WERI-Rb-1 (cell line): Measurements from ENCODE around the gene SH3YL1.

Source experiments
- DNase-seq: peaks from one replicate; pipeline ENCODE4 v3.0.0-alpha.2; 2020
- H3K27ac ChIP-seq: fragments of 250-450 bp; sonication (Bioruptor Pico); 2 replicates; pipeline ENCODE4 v1.5.1; 2020; ENCODE audit warnings: mild to moderate bottlenecking, moderate library complexity
- H3K27me3 ChIP-seq: fragments of 250-450 bp; sonication (Bioruptor Pico); 2 replicates; pipeline ENCODE4 v1.5.1; 2021; ENCODE audit warnings: mild to moderate bottlenecking, low read depth, moderate library complexity; ENCODE audit not compliant: insufficient read depth, severe bottlenecking
- H3K36me3 ChIP-seq: fragments of 250-450 bp; sonication (Bioruptor Pico); 2 replicates; pipeline ENCODE4 v1.5.1; 2020; ENCODE audit warnings: mild to moderate bottlenecking, moderate library complexity
- H3K4me3 ChIP-seq: 2 replicates; pipeline ENCODE4 v1.5.1; 2011; ENCODE audit warnings: low read depth, mild to moderate bottlenecking, control low read depth, low read length
- H3K9me3 ChIP-seq: fragments of 250-450 bp; sonication (Bioruptor Pico); 2 replicates; pipeline ENCODE4 v1.5.1; 2021; ENCODE audit warnings: mild to moderate bottlenecking, moderate library complexity; ENCODE audit not compliant: severe bottlenecking
- TF ChIP-seq, protein P1 (sequence below): IDR thresholded peaks from 2 replicates; pipeline ENCODE4 v1.5.1; 2011; ENCODE audit warnings: low read depth, mild to moderate bottlenecking, control low read depth, inconsistent platforms, low read length

The SH3YL1 gene

DNA sequence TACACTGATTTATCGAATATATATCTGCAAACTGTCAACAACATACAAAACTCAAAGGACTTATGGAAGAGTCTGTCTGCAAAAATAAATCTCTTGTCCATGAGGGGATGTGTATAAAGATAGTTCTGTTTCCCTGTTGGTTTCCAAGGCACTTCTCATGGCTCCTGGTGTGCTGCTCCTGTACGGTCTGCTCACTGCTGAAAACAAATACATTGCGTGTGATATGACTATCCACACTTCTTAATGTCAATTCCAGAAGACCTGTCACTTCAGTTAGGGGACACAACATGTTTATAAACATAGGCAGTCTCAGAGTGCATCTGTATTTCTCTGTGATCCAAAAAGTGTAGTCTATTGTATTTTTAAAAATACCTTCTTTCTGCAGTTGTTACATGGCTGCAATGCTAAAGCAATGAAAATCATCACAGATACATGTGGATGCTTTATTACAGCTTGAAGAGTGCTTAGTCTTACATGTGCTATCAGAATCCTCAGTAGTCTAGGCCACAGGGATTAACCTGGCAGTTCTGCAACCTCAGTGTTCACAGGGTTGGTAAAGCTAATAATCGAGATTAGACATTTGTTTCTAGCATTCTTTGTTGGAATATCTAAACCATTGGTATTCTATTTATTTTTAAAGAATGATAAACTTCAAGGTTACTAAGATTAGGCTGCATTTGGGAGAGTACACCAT is 16.3 kb upstream of the SH3YL1 start:
- Histone ChIP-seq H3K27ac (no peak overlapping the region), H3K36me3 (peaks cover 69% of the 10 kb centered on the region), H3K27me3 (no peaks in the 10 kb centered on the region), H3K4me3 (no peak overlapping the region), H3K9me3 (no peaks in the 10 kb centered on the region)
- no peak for DNase-seq
- TF ChIP-seq, protein P1, sequence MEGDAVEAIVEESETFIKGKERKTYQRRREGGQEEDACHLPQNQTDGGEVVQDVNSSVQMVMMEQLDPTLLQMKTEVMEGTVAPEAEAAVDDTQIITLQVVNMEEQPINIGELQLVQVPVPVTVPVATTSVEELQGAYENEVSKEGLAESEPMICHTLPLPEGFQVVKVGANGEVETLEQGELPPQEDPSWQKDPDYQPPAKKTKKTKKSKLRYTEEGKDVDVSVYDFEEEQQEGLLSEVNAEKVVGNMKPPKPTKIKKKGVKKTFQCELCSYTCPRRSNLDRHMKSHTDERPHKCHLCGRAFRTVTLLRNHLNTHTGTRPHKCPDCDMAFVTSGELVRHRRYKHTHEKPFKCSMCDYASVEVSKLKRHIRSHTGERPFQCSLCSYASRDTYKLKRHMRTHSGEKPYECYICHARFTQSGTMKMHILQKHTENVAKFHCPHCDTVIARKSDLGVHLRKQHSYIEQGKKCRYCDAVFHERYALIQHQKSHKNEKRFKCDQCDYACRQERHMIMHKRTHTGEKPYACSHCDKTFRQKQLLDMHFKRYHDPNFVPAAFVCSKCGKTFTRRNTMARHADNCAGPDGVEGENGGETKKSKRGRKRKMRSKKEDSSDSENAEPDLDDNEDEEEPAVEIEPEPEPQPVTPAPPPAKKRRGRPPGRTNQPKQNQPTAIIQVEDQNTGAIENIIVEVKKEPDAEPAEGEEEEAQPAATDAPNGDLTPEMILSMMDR, result no peak

DNA sequence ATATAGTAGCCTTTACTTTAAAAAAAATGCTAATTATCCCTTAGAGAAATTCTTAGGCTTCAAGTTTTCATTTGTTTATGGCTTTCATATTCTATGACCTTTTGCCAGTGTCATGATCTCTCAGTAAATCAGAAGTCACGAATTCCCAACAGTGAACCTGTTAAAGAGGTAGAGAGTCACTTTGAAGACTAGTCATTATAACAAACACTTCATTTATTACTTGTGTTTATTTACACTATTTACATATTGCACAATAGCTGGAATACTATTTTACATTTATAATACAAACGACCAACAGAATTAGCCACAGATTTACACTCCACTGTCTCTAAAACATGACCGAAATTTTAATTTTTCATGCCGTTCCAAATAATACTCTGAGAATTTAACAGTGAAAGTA is 15.5 kb upstream of the SH3YL1 start:
- no peak for DNase-seq
- no peaks in the 10 kb centered on the region for H3K27me3 ChIP-seq
- no peak overlapping the region for H3K4me3 ChIP-seq
- H3K9me3 ChIP-seq, result no peaks in the 10 kb centered on the region
- TF ChIP-seq, protein P1, result no peak
- H3K36me3 ChIP-seq, result peaks cover 76% of the 10 kb centered on the region
- H3K27ac ChIP-seq, result no peak overlapping the region

DNA sequence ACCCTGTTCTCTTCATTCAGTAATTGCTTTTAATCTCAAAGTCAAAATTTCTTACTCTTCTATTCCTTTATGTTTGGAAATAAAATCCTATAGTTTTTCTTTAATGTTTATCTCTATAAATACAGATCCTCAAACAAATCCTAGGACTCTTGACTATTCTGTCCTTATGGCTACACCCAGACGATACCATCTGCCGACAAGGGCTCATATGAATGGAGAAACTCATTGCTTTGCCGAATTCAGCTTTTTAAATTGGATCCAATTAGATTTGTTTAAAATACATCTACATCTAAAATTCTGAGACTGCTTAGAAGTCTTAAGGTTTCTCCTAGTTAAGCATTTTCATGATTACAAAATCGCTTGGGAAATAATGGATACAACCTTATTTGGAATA is 15.1 kb upstream of the SH3YL1 start:
- DNase-seq, result no peak
- Histone ChIP-seq H3K27ac (no peak overlapping the region), H3K4me3 (no peak overlapping the region), H3K9me3 (no peaks in the 10 kb centered on the region), H3K27me3 (no peaks in the 10 kb centered on the region), H3K36me3 (peaks cover 81% of the 10 kb centered on the region)
- TF ChIP-seq, protein P1, result no peak

DNA sequence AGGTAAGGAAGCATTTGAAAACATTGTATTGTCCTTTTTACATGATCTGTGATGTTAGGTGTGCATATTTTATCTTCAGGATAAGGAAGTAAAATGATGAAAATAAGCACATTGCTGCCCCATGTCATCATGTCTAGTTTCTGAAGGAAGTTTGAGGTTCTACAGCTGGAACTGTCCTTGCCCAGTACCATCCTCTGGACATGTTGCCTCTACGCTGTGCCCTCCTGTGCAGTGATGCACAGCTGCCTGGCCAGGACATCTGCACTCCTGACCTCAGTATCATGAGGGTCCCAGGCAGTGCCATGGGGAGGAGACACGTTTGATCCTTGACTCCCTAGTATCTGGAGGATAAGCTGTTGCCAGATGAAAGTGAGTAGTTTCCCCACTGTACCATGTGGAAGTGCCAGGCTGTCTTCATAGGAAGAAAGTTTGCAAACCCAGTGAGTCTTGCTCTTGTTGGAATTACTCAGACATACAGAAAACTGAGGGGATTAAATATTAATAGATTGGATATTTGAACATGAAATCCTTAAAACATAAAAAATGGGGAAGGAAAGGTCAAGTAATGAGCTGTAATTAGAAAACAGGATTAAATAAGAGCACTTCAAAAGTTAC is 14.6 kb upstream of the SH3YL1 start:
- Histone ChIP-seq H3K27me3 (no peaks in the 10 kb centered on the region), H3K9me3 (no peaks in the 10 kb centered on the region), H3K27ac (no peak overlapping the region), H3K36me3 (peaks cover 86% of the 10 kb centered on the region), H3K4me3 (no peak overlapping the region)
- DNase-seq, result no peak
- TF ChIP-seq, protein P1, result no peak

DNA sequence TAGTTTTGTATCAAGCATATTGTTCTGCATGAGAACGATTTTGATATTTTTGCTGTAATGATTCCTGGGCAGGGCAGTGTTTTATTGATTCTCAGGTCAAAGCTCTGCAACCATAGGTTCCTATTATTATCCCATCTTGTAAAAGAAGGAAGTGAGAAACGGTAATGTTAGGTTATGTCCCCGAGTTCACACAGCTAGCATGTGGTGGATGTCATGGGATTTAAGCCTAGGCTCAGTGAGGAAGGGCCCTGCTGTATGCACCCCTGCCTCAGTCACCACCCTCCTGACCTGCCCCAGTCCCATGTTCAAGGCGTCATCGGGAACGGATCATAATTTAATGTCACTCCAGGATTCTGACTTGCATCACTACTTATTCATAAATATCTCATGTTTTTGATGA is 11.6 kb upstream of the SH3YL1 start:
- no peak overlapping the region for H3K4me3 ChIP-seq
- no peak for DNase-seq
- no peak overlapping the region for H3K27ac ChIP-seq
- TF ChIP-seq, protein P1, result no peak
- peaks cover 88% of the 10 kb centered on the region for H3K36me3 ChIP-seq
- H3K9me3 ChIP-seq, result no peaks in the 10 kb centered on the region
- no peaks in the 10 kb centered on the region for H3K27me3 ChIP-seq

DNA sequence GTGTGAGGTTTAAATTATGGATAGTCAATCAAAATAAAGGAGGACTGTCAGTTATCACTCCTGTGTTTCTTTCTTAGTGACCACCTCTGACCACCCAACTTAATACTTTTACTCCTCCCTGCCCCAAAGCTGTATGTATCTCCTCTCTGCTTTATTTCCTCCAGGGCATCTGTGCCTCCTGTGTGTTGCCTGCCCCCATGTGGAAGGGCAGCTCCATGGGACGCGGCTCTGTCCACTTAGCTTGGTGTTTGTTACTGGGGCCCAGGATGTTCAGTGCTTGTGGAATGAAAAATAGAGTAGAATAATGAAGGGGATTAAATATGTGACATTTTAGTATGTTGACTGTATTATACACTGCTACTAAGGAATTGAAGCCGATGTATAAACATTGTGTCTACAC is 10.7 kb upstream of the SH3YL1 start:
- H3K27ac ChIP-seq, result no peak overlapping the region
- H3K4me3 ChIP-seq, result no peak overlapping the region
- TF ChIP-seq, protein P1, result no peak
- DNase-seq, result no peak
- no peaks in the 10 kb centered on the region for H3K9me3 ChIP-seq
- no peaks in the 10 kb centered on the region for H3K27me3 ChIP-seq
- peaks cover 89% of the 10 kb centered on the region for H3K36me3 ChIP-seq
